C4-2B (cell line): ENCODE results near the gene LTBP1.

ENCODE experiments used
- H3K27ac ChIP-seq: fragments of 450-650 bp; 2 replicates; pipeline ENCODE4 v1.5.1; 2017
- ZFX ChIP-seq: fragments of 450-650 bp; IDR thresholded peaks from 2 replicates; pipeline ENCODE4 v1.6.1; 2017
- TF ChIP-seq, protein P1 (sequence below): fragments of 450-650 bp; conservative IDR thresholded peaks from 2 replicates; pipeline ENCODE4 v1.5.1; 2017; ENCODE audit warnings: mild to moderate bottlenecking

LTBP1 gene

DNA sequence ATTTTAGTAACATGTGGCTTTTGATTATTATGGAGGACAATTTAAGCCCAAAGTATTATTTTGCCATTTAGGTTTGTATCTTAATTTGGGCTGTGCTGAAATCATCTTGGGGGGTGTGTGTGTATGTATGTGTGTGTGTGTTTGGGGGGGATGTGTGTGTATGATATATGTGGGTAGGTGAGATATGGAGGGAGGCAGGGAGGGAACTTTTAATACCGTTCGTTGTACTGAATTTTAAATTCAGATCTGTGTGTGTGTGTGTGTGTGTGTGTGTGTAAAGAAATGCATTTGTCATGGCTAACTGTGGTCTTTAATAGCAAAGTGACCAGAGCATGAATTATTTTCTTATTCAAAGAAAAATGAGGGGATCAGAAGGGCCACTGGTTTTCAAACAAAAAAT, 113.7 kb downstream of the LTBP1 start:
- TF ChIP-seq, protein P1, sequence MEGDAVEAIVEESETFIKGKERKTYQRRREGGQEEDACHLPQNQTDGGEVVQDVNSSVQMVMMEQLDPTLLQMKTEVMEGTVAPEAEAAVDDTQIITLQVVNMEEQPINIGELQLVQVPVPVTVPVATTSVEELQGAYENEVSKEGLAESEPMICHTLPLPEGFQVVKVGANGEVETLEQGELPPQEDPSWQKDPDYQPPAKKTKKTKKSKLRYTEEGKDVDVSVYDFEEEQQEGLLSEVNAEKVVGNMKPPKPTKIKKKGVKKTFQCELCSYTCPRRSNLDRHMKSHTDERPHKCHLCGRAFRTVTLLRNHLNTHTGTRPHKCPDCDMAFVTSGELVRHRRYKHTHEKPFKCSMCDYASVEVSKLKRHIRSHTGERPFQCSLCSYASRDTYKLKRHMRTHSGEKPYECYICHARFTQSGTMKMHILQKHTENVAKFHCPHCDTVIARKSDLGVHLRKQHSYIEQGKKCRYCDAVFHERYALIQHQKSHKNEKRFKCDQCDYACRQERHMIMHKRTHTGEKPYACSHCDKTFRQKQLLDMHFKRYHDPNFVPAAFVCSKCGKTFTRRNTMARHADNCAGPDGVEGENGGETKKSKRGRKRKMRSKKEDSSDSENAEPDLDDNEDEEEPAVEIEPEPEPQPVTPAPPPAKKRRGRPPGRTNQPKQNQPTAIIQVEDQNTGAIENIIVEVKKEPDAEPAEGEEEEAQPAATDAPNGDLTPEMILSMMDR = no peak
- TF ChIP-seq ZFX = no peak
- no peak overlapping the region for H3K27ac ChIP-seq

DNA sequence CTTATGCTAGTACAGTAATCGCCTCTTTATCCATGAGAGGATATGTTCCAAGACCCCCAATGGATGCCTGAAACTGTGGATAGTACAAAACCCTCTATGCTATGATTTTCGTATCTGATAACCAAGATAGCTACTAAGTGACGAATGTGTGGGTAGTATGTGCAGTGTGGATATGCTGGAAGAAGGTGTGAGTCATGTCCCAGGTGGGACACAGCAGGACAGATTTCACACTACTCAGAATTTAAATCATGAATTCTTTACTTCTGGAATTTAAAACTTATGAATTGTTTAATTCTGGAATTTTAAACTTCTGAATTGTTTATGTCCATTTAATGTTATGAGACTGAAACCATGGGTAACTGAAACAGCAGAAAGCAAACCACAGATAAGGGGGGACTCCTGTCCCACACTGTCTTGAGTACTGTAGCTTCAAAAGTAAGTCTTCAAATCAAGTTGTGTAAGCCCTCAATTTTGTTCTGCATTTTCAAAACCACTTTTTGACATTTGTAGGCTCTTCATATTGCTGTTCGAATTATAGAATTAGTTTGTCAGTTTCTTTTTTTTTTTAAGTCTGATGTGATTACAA, 116.0 kb downstream of the LTBP1 start:
- no peak for TF ChIP-seq ZFX
- TF ChIP-seq, protein P1 = no peak
- H3K27ac ChIP-seq = no peak overlapping the region

DNA sequence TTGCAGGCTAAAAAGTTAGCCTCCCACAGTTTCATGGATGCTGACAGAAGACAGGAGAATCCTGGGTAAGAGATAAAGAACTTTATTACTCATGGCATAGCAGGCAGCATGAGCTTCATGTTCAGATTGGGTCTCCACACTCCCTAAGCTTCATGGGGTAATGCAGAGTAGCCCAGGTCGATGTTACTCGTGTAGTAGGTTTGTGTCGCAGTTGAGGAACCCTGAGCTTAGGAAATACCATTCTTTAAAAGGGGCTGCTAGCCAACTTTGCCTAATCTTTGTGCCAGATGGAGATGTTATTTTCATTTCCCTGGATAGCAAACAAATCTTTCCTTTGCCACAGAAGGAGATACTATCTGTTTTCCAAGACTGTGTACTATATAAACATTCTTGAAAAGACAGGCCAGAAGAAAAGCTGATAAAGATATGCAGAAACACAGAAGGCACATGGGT, 117.6 kb downstream of the LTBP1 start:
- no peak overlapping the region; the same call in 1 of the 2 replicates for H3K27ac ChIP-seq
- TF ChIP-seq, protein P1 = no peak
- no peak for TF ChIP-seq ZFX

DNA sequence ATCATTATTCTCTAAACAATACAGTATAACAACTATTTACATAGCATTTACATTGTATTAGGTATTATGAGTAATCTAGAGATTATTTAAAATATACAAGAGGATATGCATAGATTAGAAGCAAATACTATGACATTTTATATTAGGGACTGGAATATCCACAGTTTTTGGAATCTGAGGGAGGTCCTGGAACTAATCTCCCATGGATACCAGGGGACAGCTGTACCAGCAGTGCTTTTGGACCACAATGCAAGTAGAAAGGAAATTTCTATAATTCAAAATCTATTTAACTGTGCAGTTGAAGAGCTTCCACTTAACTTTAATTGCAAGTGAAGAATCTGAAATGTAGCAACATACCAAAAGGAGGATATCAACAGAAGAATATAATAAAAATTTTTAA, 120.8 kb downstream of the LTBP1 start:
- no peak for TF ChIP-seq ZFX
- TF ChIP-seq, protein P1 = no peak
- H3K27ac ChIP-seq = no peak overlapping the region

DNA sequence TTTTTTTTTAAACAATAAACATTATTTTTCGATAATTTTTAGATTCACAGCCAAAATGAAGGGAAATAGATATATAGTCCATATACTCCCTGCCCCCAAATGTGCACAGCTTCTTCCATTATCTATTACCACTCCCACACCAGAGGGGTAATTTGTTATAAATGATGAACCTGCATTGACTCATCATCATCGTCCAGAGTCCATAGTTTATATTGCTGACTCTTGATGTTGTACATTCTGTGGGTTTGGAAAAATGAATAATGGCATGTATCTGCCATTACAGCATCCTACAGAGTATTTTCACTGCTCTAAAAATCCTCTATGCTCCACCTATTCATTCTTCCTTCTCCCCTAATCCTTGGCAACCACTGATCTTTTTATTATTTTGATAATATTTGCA, 121.5 kb downstream of the LTBP1 start:
- no peak overlapping the region for H3K27ac ChIP-seq
- TF ChIP-seq, protein P1 = no peak
- no peak for TF ChIP-seq ZFX

DNA sequence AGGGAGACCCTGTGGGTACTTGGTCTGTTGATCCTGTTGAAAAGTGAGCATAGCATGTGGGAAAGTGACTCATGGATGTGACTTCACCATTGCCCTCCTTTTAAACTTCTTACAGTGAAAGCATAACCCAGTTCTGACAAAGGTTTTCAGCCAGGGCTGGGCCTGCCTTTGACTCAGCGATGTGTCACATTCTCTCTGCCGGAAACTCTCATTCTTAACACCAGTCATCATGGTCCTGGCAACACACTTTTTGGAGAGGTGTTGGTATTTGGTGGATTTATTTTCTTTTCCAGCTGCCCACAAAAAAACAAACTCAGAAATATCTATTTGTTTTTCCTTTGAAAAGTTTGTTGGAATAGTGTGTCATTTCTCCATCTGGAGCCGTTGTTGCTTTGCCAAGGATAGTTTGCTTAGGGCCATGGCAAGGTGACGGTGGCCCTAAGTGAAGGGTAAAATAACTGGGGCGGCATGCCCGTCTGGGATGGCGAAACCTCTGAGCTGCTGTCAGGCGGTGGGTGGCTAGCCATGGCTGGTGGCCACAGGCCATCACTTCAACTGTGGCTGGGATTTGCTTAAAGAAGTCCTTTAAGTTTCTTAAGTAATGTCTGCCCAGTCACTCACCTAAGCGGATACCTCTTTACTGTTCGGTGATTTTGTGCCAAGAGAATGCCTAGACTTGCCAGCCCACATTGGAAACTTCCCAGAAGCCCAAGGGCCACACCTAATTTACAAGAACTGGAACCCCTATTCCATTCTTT, 123.3 kb downstream of the LTBP1 start:
- H3K27ac ChIP-seq = no peak overlapping the region
- TF ChIP-seq, protein P1 = no peak
- TF ChIP-seq ZFX = no peak

DNA sequence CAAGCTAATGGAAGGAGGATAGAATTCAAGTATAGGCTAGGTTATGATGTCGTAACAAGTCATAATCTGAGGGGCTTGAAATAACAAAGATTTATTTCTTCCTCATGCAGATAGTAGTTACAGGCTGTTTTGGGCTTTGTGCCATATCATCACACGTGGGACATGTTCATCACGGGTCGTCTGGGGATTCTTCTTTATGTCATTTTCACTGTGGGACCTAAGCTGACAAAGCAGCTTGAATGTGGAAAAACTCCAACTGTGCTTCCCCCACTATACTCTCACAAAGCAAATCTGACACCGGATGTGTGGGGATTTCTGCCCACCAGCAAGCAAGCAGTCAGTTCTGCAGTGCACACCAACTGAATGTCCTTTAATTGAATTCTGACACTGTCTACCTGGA, 124.8 kb downstream of the LTBP1 start:
- no peak for TF ChIP-seq ZFX
- TF ChIP-seq, protein P1 = no peak
- no peak overlapping the region for H3K27ac ChIP-seq
